AG20443 (cell line): ENCODE data around the gene GABRB1.
"Not testable (repeated sequence)": the region's sequence is repeated elsewhere in the genome, so short reads cannot be mapped to it uniquely, and the experiment has no call there.

Source experiments
- DNase-seq: peaks from one replicate; pipeline ENCODE4 v3.0.0; 2012; ENCODE audit warnings: low spot score, mixed read lengths

The GABRB1 gene

GRCh38 chr4:47309165-47309564, 277.8 kb downstream of the GABRB1 start:
- DNase-seq = no peak

GRCh38 chr4:47312170-47312569, 280.8 kb downstream of the GABRB1 start:
- no peak for DNase-seq

- no peak for DNase-seq
Measured at GRCh38 chr4:47313384-47313783, 282.0 kb downstream of the GABRB1 start.

GRCh38 chr4:47315346-47315745, 284.0 kb downstream of the GABRB1 start:
- DNase-seq = no peak

GRCh38 chr4:47326025-47326424, 294.7 kb downstream of the GABRB1 start:
- no peak for DNase-seq

GRCh38 chr4:47330866-47331265, 299.5 kb downstream of the GABRB1 start:
- no peak for DNase-seq

GRCh38 chr4:47334652-47335051, 303.3 kb downstream of the GABRB1 start:
- DNase-seq = no peak

GRCh38 chr4:47337893-47338292, 306.5 kb downstream of the GABRB1 start:
- DNase-seq = no peak

GRCh38 chr4:47340914-47341313, 309.5 kb downstream of the GABRB1 start:
- DNase-seq = no peak

- no peak for DNase-seq
Measured at GRCh38 chr4:47342796-47343195, 311.4 kb downstream of the GABRB1 start.

- DNase-seq = no peak
Measured at GRCh38 chr4:47349326-47349725, 318.0 kb downstream of the GABRB1 start.

GRCh38 chr4:47355568-47355967, 324.2 kb downstream of the GABRB1 start:
- DNase-seq = no peak

- no peak for DNase-seq
Measured at GRCh38 chr4:47359891-47360290, 328.5 kb downstream of the GABRB1 start.

GRCh38 chr4:47367761-47368160, 336.4 kb downstream of the GABRB1 start:
- no peak for DNase-seq

- DNase-seq = no peak
Measured at GRCh38 chr4:47368211-47368610, 336.8 kb downstream of the GABRB1 start.

GRCh38 chr4:47372561-47372960, 341.2 kb downstream of the GABRB1 start:
- no peak for DNase-seq

GRCh38 chr4:47373174-47373573, 341.8 kb downstream of the GABRB1 start:
- no peak for DNase-seq

GRCh38 chr4:47373709-47374108, 342.3 kb downstream of the GABRB1 start:
- no peak for DNase-seq

- DNase-seq = no peak
Measured at GRCh38 chr4:47374477-47374876, 343.1 kb downstream of the GABRB1 start.

- DNase-seq = not testable (repeated sequence)
Measured at GRCh38 chr4:47378021-47378530, 346.7 kb downstream of the GABRB1 start.

- DNase-seq = no peak
Measured at GRCh38 chr4:47381172-47381571, 349.8 kb downstream of the GABRB1 start.

GRCh38 chr4:47382846-47383360, 351.5 kb downstream of the GABRB1 start:
- DNase-seq = no peak

GRCh38 chr4:47383829-47384427, 352.6 kb downstream of the GABRB1 start:
- peak; percentile 34 for DNase-seq

GRCh38 chr4:47386146-47386545, 354.8 kb downstream of the GABRB1 start:
- no peak for DNase-seq
